ENCODE measurements around the gene PSRC1.
A peak's percentile ranks its signal among the peaks of the same experiment; 100 is the strongest.

PSRC1 gene

GRCh38 chr1:109264379-109264755 lies 18.6 kb downstream of the PSRC1 start:
- Histone ChIP-seq H2AFZ (ENCODE audit: low read depth, low read length, severe bottlenecking) (no peak overlapping the region), H3K9me2 (replicated peaks; ENCODE audit: insufficient read depth, low read length) (no peaks in the 10 kb centered on the region), H3K4me3 (ENCODE audit: insufficient read depth, low read length, poor library complexity, severe bottlenecking) (no peak overlapping the region), H3K27me3 (ENCODE audit: low read length) (no peaks in the 10 kb centered on the region), H3K36me3 (ENCODE audit: low read length) (no peaks in the 10 kb centered on the region), H3K4me2 (ENCODE audit: low read depth, low read length, poor library complexity, severe bottlenecking) (no peak overlapping the region), H3K9ac (ENCODE audit: low read length) (no peak overlapping the region), H3K27ac (ENCODE audit: low read depth, low read length) (no peak overlapping the region), H4K20me1 (ENCODE audit: low read depth, low read length) (no peaks in the 10 kb centered on the region), H3K79me2 (ENCODE audit: insufficient read depth, low read length) (no peaks in the 10 kb centered on the region), H3K9me3 (ENCODE audit: insufficient read depth, low read length) (no peaks in the 10 kb centered on the region), H3F3A (ENCODE audit: insufficient read depth) (no peaks in the 10 kb centered on the region)
- TF ChIP-seq CTCF (IDR thresholded peaks at IDR 0.05; ENCODE audit: insufficient read depth, low read length, poor library complexity, severe bottlenecking) (no peak), EZH2phosphoT487 (conservative IDR thresholded peaks at IDR 0.05; ENCODE audit: low read length) (no peak)

- no peaks in the 10 kb centered on the region for H3K9me3 ChIP-seq (ENCODE audit: insufficient read depth, low read length)
- no peaks in the 10 kb centered on the region for H3K36me3 ChIP-seq (ENCODE audit: low read length)
- no peaks in the 10 kb centered on the region for H3K79me2 ChIP-seq (ENCODE audit: insufficient read depth, low read length)
- H2AFZ ChIP-seq (ENCODE audit: low read depth, low read length, severe bottlenecking) = no peak overlapping the region
- no peaks in the 10 kb centered on the region for H3K9me2 ChIP-seq (replicated peaks; ENCODE audit: insufficient read depth, low read length)
- H3F3A ChIP-seq (ENCODE audit: insufficient read depth) = no peaks in the 10 kb centered on the region
- no peaks in the 10 kb centered on the region for H4K20me1 ChIP-seq (ENCODE audit: low read depth, low read length)
- TF ChIP-seq CTCF (IDR thresholded peaks at IDR 0.05; ENCODE audit: insufficient read depth, low read length, poor library complexity, severe bottlenecking) (peak; percentile 98), EZH2phosphoT487 (conservative IDR thresholded peaks at IDR 0.05; ENCODE audit: low read length) (no peak)
- no peak overlapping the region for H3K4me3 ChIP-seq (ENCODE audit: insufficient read depth, low read length, poor library complexity, severe bottlenecking)
- H3K27ac ChIP-seq (ENCODE audit: low read depth, low read length) = no peak overlapping the region
- H3K27me3 ChIP-seq (ENCODE audit: low read length) = no peaks in the 10 kb centered on the region
- no peak overlapping the region for H3K9ac ChIP-seq (ENCODE audit: low read length)
- peak overlapping the region; percentile 18 for H3K4me2 ChIP-seq (ENCODE audit: low read depth, low read length, poor library complexity, severe bottlenecking)
These were observed 19.2 kb downstream of the PSRC1 start for GRCh38 chr1:109263597-109264378.

- Histone ChIP-seq H3K9me2 (replicated peaks; ENCODE audit: insufficient read depth, low read length) (no peaks in the 10 kb centered on the region), H3K79me2 (ENCODE audit: insufficient read depth, low read length) (no peaks in the 10 kb centered on the region), H3K36me3 (ENCODE audit: low read length) (no peaks in the 10 kb centered on the region), H3K4me3 (ENCODE audit: insufficient read depth, low read length, poor library complexity, severe bottlenecking) (no peak overlapping the region), H3K27me3 (ENCODE audit: low read length) (no peaks in the 10 kb centered on the region), H2AFZ (ENCODE audit: low read depth, low read length, severe bottlenecking) (no peak overlapping the region), H3K27ac (ENCODE audit: low read depth, low read length) (no peak overlapping the region), H3K9ac (ENCODE audit: low read length) (no peak overlapping the region), H3K9me3 (ENCODE audit: insufficient read depth, low read length) (no peaks in the 10 kb centered on the region), H4K20me1 (ENCODE audit: low read depth, low read length) (no peaks in the 10 kb centered on the region), H3K4me2 (ENCODE audit: low read depth, low read length, poor library complexity, severe bottlenecking) (peak overlapping the region; percentile 18), H3F3A (ENCODE audit: insufficient read depth) (no peaks in the 10 kb centered on the region)
- no peak for TF ChIP-seq CTCF (IDR thresholded peaks at IDR 0.05; ENCODE audit: insufficient read depth, low read length, poor library complexity, severe bottlenecking)
- TF ChIP-seq EZH2phosphoT487 (conservative IDR thresholded peaks at IDR 0.05; ENCODE audit: low read length) = no peak
These were observed 19.7 kb downstream of the PSRC1 start for GRCh38 chr1:109263234-109263596.
